Left hindlimb (tissue), 1 donor: ENCODE data around the gene PEX16.

Experiments used
- DNase-seq: peaks from one replicate; pipeline ENCODE4 v3.0.0-alpha.2; 2018

Gene PEX16

GRCh38 chr11:45872651-45873356, 44.9 kb downstream of the PEX16 start:
- DNase-seq = no peak

DNA sequence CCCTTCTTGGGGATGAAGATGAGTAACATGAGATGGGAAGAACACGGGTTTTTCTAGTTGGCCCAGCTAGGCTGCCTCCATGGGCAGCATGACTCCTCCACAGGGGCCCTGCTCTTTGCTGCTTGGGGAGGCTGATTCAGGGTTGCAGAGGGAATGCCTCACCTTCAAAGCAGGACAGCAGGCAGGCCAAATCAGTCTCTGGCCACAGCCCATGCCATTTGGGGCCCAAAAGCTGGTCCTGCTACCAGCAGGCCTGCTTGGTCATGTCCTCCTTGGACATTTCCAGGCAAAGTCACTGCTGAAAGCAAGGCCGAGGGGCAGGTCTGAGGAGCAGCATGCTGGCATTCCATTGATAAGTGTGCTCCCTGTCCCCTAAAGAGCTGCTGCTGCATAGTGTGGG, 46.0 kb downstream of the PEX16 start:
- no peak for DNase-seq

DNA sequence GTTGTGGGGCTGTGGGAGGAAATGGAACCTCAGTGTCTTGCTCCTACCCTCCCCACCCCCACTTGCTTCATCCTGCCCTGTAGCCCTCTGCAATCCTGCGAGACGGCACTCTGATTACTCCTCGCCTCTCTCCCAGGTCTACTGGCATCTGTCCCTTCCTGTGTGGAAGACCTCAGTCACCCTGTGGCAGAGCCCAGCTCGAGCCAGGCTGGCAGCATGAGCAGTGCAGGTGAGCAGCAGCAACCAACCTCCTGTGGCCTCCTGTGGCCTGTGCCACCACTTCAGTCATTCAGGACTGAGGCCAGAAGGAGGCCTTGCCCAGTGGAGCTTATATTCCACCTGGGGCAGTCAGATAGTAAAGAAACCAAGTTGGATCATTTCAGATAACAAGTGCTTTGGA, 47.0 kb downstream of the PEX16 start:
- DNase-seq = no peak

- DNase-seq = no peak
Measured at GRCh38 chr11:45869551-45869950, 48.1 kb downstream of the PEX16 start.

DNA sequence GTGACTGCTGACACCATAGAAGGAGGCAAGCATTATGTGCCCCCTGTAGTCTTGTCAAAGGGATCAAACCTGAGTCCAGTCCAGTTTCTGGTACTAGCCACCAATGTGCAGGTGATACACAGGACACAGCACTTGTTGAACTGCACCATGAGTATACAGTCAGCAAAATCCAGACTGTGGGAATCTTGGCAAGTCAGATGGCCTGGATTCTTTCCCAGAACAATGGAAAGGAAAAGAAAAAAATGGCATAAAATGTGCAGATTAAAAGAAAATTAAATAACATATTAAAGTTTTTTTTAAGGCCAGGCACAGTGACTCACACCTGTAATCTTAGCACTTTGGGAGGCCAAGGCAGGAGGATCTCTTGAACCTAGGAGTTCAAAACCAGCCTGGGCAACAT, 53.6 kb downstream of the PEX16 start:
- no peak for DNase-seq

DNA sequence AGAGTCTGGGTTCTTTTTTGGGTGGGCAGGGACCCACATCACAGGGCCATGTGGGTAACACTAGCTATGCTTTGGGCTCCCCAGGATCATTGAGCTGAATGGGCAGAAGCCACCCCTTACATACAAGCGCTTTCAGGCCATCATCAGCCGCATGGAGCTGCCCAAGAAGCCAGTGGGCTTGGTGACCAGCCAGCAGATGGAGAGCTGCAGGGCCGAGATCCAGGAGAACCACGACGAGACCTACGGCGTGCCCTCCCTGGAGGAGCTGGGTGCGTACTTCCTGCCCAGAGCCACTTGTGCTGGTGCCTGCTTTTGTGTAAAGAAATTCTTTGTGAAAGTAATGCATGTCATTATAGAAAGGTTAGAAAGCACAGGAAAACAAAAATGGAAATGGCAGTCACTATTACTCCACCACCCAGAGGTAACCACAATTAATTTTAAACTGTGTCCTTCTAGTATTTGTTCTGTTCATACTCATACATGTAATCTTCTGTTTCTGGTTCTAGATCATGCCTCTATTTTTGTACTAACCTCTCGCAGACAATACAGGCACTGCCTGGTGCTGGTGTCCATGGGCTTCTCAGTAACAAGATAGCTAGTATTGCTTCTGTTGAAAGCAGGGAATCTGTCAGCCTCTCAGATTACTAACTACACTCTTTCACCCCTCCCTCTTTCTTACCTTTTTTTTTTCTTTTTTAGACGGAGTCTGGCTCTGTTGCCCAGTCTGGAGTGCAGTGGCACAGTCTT, 56.7 kb downstream of the PEX16 start:
- DNase-seq = no peak

GRCh38 chr11:45860348-45860747, 57.3 kb downstream of the PEX16 start:
- no peak for DNase-seq
